ENCODE data around the gene DUSP16.
"Not testable (repeated sequence)": the region's sequence is repeated elsewhere in the genome, so short reads cannot be mapped to it uniquely, and the experiment has no call there.

The DUSP16 gene

DNA sequence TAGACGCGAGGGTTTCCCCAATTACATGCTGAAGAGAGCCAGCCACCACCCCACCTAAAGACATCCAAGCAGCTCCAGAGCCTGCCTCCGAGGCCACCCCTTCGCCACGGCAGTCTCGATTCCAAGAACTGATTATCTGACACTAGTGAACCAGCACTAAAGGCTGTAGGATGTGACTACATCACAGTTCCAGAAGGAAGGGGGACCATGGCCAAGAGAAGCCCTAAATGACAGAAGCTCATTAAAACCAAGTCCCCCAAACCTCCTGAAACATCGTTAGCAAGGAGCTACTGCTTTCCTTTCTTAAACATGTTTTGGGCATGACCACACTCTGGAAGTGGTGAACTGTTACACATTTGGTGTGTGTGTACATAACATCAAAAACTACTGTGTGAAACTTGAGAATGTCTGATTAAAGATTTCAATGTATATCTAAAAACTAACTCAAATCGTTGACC lies 88.2 kb downstream of the DUSP16 start:
- Histone ChIP-seq H3K4me2 (ENCODE audit: insufficient read depth, low read length) (no peak overlapping the region), H3K4me1 (ENCODE audit: insufficient read depth, low read length) (no peaks in the 10 kb centered on the region), H2AFZ (ENCODE audit: low read depth, low read length) (no peak overlapping the region), H3K27me3 (ENCODE audit: insufficient read depth, low read length, poor library complexity) (no peaks in the 10 kb centered on the region), H3K9ac (ENCODE audit: low read depth, low read length) (no peak overlapping the region), H4K20me1 (ENCODE audit: insufficient read depth, low read length) (no peaks in the 10 kb centered on the region), H3K9me3 (ENCODE audit: insufficient read depth, low read length, severe bottlenecking) (no peaks in the 10 kb centered on the region), H3K79me2 (ENCODE audit: insufficient read depth, low read length) (no peaks in the 10 kb centered on the region), H3K4me3 (ENCODE audit: low read depth in 1 of 2, low read length in 2 of 2) (no peak overlapping the region), H3K36me3 (ENCODE audit: insufficient read depth, low read length) (no peaks in the 10 kb centered on the region), H3K27ac (ENCODE audit: low read length) (no peak overlapping the region)
- no peak for ATAC-seq (ENCODE audit: insufficient read depth, low read depth)
- DNase-seq: no peak
- TF ChIP-seq EZH2 (IDR thresholded peaks at IDR 0.05; ENCODE audit: borderline replicate concordance, low read depth, low read length, severe bottlenecking): no peak
- TF ChIP-seq, protein P1, sequence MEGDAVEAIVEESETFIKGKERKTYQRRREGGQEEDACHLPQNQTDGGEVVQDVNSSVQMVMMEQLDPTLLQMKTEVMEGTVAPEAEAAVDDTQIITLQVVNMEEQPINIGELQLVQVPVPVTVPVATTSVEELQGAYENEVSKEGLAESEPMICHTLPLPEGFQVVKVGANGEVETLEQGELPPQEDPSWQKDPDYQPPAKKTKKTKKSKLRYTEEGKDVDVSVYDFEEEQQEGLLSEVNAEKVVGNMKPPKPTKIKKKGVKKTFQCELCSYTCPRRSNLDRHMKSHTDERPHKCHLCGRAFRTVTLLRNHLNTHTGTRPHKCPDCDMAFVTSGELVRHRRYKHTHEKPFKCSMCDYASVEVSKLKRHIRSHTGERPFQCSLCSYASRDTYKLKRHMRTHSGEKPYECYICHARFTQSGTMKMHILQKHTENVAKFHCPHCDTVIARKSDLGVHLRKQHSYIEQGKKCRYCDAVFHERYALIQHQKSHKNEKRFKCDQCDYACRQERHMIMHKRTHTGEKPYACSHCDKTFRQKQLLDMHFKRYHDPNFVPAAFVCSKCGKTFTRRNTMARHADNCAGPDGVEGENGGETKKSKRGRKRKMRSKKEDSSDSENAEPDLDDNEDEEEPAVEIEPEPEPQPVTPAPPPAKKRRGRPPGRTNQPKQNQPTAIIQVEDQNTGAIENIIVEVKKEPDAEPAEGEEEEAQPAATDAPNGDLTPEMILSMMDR (IDR thresholded peaks at IDR 0.05; ENCODE audit: borderline replicate concordance, extremely low read depth, low read length, poor library complexity, severe bottlenecking): no peak

DNA sequence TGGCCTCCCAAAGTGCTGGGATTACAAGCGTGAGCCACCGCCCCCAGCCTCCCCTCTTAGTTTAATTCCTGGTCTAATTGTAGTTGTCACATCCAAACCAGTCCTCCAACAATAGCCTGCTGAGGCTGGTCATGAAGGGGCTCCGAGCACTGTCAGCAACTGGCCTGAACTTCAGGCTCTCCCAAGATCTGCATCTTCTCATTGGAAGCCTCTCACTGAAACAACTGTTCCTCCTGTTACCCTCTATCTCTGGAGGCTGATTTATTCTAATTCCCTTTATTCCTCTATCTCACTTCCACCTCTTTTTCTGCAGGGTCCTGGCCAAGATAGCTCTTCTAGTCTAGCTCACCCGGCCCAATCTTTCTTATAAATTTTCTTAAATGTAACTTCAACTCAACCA lies 89.4 kb downstream of the DUSP16 start:
- no peaks in the 10 kb centered on the region for H3K27me3 ChIP-seq (ENCODE audit: insufficient read depth, low read length, poor library complexity)
- DNase-seq: no peak
- no peak overlapping the region for H3K9ac ChIP-seq (ENCODE audit: low read depth, low read length)
- TF ChIP-seq EZH2 (IDR thresholded peaks at IDR 0.05; ENCODE audit: borderline replicate concordance, low read depth, low read length, severe bottlenecking): no peak
- TF ChIP-seq, protein P1 (IDR thresholded peaks at IDR 0.05; ENCODE audit: borderline replicate concordance, extremely low read depth, low read length, poor library complexity, severe bottlenecking): no peak
- no peak overlapping the region for H3K4me2 ChIP-seq (ENCODE audit: insufficient read depth, low read length)
- no peaks in the 10 kb centered on the region for H4K20me1 ChIP-seq (ENCODE audit: insufficient read depth, low read length)
- H3K79me2 ChIP-seq (ENCODE audit: insufficient read depth, low read length): no peaks in the 10 kb centered on the region
- H3K9me3 ChIP-seq (ENCODE audit: insufficient read depth, low read length, severe bottlenecking): no peaks in the 10 kb centered on the region
- no peak overlapping the region for H2AFZ ChIP-seq (ENCODE audit: low read depth, low read length)
- no peak overlapping the region for H3K27ac ChIP-seq (ENCODE audit: low read length)
- H3K4me1 ChIP-seq (ENCODE audit: insufficient read depth, low read length): no peaks in the 10 kb centered on the region
- no peak for ATAC-seq (ENCODE audit: insufficient read depth, low read depth)
- no peak overlapping the region for H3K4me3 ChIP-seq (ENCODE audit: low read depth in 1 of 2, low read length in 2 of 2)
- H3K36me3 ChIP-seq (ENCODE audit: insufficient read depth, low read length): 0 out of 2 replicates have a peak, but pooled peaks cover 3% of the 10 kb centered on the region

DNA sequence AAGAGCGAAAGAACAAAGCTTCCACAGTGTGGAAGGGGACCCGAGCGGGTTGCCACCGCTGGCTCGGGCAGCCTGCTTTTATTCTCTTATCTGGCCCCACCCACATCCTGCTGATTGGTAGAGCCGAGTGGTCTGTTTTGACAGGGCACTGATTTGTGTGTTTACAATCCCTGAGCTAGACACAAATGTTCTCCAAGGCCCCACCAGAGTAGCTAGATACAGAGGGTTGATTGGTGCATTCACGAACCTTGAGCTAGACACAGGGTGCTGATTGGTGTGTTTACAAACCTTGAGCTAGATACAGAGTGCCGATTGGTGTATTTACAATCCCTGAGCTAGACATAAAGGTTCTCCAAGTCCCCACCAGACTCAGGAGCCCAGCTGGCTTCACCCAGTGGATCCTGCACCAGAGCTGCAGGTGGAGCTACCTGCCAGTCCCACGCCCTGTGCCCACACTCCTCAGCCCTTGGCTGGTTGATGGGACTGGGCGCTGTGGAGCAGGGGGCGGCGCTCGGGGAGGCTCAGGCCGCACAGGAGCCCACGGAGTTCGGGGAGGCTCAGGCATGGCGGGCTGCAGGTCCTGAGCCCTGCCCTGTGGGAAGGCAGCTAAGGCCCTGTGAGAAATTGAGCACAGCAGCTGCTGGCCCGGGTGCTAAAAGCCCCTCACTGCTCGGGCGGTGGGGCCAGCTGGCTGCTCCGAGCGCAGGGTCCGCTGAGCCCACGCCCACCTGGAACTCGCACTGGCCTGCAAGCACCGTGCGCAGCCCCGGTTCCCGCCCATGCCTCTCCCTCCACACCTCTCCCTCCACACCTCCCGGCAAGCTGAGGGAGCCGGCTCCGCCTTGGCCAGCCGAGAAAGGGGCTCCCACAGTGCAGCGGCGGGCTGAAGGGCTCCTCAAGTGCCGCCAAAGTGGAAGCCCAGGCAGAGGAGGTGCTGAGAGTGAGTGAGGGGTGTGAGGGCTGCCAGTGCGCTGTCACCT lies 90.4 kb downstream of the DUSP16 start:
- H3K27me3 ChIP-seq (ENCODE audit: insufficient read depth, low read length, poor library complexity); DNase-seq; H3K4me2 ChIP-seq (ENCODE audit: insufficient read depth, low read length); H3K79me2 ChIP-seq (ENCODE audit: insufficient read depth, low read length); H2AFZ ChIP-seq (ENCODE audit: low read depth, low read length); ATAC-seq (ENCODE audit: insufficient read depth, low read depth); H3K4me1 ChIP-seq (ENCODE audit: insufficient read depth, low read length); H3K36me3 ChIP-seq (ENCODE audit: insufficient read depth, low read length); H3K27ac ChIP-seq (ENCODE audit: low read length); H3K4me3 ChIP-seq (ENCODE audit: low read depth in 1 of 2, low read length in 2 of 2); H3K9ac ChIP-seq (ENCODE audit: low read depth, low read length); H3K9me3 ChIP-seq (ENCODE audit: insufficient read depth, low read length, severe bottlenecking); H4K20me1 ChIP-seq (ENCODE audit: insufficient read depth, low read length): not testable (repeated sequence)

DNA sequence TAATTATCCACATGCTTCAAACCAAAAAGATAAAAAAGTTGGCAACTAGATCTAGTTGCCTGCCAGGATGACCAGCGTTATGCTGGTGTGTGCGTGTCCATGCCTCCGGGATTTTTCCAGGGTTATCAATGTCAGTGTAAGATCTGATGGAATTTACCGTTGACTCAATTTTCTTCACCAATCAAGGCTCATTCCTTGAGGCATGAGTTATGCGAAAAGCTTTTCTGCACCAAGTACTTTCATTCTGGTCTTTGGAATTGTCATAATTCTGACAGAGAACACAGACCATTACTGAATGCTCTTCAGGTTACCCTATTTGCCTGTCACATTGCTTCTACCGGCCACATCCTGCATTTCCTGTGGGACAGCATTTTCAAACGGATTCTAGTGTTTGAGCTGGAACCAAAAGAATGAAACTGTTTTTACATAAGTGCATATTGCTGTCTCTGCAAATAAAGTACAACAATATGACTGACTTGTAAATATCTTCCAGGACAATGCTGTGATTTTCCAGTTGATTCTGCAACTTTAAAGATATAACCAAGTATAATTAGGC lies 91.8 kb downstream of the DUSP16 start:
- Histone ChIP-seq H3K9me3 (ENCODE audit: insufficient read depth, low read length, severe bottlenecking) (no peaks in the 10 kb centered on the region), H3K36me3 (ENCODE audit: insufficient read depth, low read length) (0 out of 2 replicates have a peak, but pooled peaks cover 15% of the 10 kb centered on the region), H3K27me3 (ENCODE audit: insufficient read depth, low read length, poor library complexity) (no peaks in the 10 kb centered on the region), H3K9ac (ENCODE audit: low read depth, low read length) (no peak overlapping the region), H4K20me1 (ENCODE audit: insufficient read depth, low read length) (no peaks in the 10 kb centered on the region), H3K27ac (ENCODE audit: low read length) (no peak overlapping the region), H2AFZ (ENCODE audit: low read depth, low read length) (no peak overlapping the region), H3K4me3 (ENCODE audit: low read depth in 1 of 2, low read length in 2 of 2) (no peak overlapping the region), H3K4me2 (ENCODE audit: insufficient read depth, low read length) (no peak overlapping the region), H3K4me1 (ENCODE audit: insufficient read depth, low read length) (no peaks in the 10 kb centered on the region), H3K79me2 (ENCODE audit: insufficient read depth, low read length) (no peaks in the 10 kb centered on the region)
- no peak for TF ChIP-seq EZH2 (IDR thresholded peaks at IDR 0.05; ENCODE audit: borderline replicate concordance, low read depth, low read length, severe bottlenecking)
- TF ChIP-seq, protein P1 (IDR thresholded peaks at IDR 0.05; ENCODE audit: borderline replicate concordance, extremely low read depth, low read length, poor library complexity, severe bottlenecking): no peak
- DNase-seq (no peak), ATAC-seq (ENCODE audit: insufficient read depth, low read depth) (no peak)
